Measurements from ENCODE around the gene FZD10. TPM values are rescaled to one million over a fixed set of nuclear protein-coding genes. Genes with fewer than 3 reads are reported as not detected.

FZD10 gene
- total RNA-seq, 1 donor from 2014 or later = 1.9 TPM

- no peak overlapping the region for H3K27ac ChIP-seq
- no peaks in the 10 kb centered on the region for H3K27me3 ChIP-seq (ENCODE audit: low read depth)
- no peaks in the 10 kb centered on the region for H3K4me1 ChIP-seq
- intact Hi-C loops (cut with DNase I) = no loop called here
- H3K36me3 ChIP-seq = no peaks in the 10 kb centered on the region
- no peaks in the 10 kb centered on the region for H3K9me3 ChIP-seq
- H3K4me3 ChIP-seq = no peak overlapping the region
- DNase-seq = no peak
- TF ChIP-seq, protein P1, sequence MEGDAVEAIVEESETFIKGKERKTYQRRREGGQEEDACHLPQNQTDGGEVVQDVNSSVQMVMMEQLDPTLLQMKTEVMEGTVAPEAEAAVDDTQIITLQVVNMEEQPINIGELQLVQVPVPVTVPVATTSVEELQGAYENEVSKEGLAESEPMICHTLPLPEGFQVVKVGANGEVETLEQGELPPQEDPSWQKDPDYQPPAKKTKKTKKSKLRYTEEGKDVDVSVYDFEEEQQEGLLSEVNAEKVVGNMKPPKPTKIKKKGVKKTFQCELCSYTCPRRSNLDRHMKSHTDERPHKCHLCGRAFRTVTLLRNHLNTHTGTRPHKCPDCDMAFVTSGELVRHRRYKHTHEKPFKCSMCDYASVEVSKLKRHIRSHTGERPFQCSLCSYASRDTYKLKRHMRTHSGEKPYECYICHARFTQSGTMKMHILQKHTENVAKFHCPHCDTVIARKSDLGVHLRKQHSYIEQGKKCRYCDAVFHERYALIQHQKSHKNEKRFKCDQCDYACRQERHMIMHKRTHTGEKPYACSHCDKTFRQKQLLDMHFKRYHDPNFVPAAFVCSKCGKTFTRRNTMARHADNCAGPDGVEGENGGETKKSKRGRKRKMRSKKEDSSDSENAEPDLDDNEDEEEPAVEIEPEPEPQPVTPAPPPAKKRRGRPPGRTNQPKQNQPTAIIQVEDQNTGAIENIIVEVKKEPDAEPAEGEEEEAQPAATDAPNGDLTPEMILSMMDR (IDR thresholded peaks at IDR 0.05) = no peak
- no peak for ATAC-seq
These were observed 21.5 kb downstream of the FZD10 start for GRCh38 chr12:130183585-130184370.

GRCh38 chr12:130184404-130185090 lies 22.3 kb downstream of the FZD10 start:
- H3K27ac ChIP-seq = no peak overlapping the region
- H3K4me3 ChIP-seq = no peak overlapping the region
- no peaks in the 10 kb centered on the region for H3K36me3 ChIP-seq
- intact Hi-C loops (cut with DNase I) = no loop called here
- no peaks in the 10 kb centered on the region for H3K4me1 ChIP-seq
- H3K27me3 ChIP-seq (ENCODE audit: low read depth) = no peaks in the 10 kb centered on the region
- DNase-seq (no peak), ATAC-seq (no peak)
- TF ChIP-seq, protein P1 (IDR thresholded peaks at IDR 0.05) = no peak
- H3K9me3 ChIP-seq = no peaks in the 10 kb centered on the region

GRCh38 chr12:130185455-130186391 lies 23.5 kb downstream of the FZD10 start:
- Histone ChIP-seq H3K27me3 (ENCODE audit: low read depth) (no peaks in the 10 kb centered on the region), H3K36me3 (no peaks in the 10 kb centered on the region), H3K4me3 (no peak overlapping the region), H3K9me3 (no peaks in the 10 kb centered on the region), H3K27ac (no peak overlapping the region), H3K4me1 (no peaks in the 10 kb centered on the region)
- peak in 1 of 2 donors; percentile 23 for ATAC-seq
- no peak for DNase-seq
- TF ChIP-seq, protein P1 (IDR thresholded peaks at IDR 0.05) = no peak
- intact Hi-C loops (cut with DNase I) = no loop called here

DNA sequence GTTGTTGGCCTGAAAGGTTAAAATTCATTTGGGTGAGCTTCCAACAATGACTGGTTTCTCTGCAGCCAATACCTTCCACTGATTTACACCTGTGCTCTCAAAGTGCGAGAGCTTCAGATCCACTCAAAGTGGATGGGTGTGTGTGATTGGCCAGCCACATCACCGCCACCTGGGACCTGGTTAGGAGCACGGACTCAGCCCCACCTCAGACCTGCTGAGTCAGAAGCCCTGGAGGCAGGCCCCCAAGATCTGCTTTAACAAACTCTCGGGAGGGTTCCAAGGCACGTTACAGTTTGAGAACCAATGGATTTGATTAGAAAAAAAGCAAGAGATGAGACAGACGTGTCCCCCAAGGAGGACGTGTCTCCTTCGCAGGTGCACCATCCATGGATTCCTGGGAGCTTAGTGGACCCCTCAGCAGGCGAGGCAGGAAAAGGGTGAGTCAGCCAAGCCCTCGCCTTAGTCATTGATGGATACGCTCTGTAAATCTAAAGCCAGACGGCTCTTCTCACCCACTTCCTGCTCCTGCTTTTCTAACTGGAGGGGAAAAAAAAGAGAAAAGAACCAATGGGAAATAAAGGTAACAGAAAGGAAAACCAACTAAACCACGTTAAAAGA lies 24.5 kb downstream of the FZD10 start:
- Histone ChIP-seq H3K27ac (no peak overlapping the region), H3K4me3 (no peak overlapping the region), H3K9me3 (no peaks in the 10 kb centered on the region), H3K4me1 (no peaks in the 10 kb centered on the region), H3K36me3 (no peaks in the 10 kb centered on the region), H3K27me3 (ENCODE audit: low read depth) (no peaks in the 10 kb centered on the region)
- intact Hi-C loops (cut with DNase I) = no loop called here
- TF ChIP-seq, protein P1 (IDR thresholded peaks at IDR 0.05) = no peak
- ATAC-seq (no peak), DNase-seq (no peak)

Data from lower lobe of right lung (tissue), 2 donors.